SK-N-SH (cell line): Measurements from ENCODE around the gene PNO1. TPM values are rescaled to one million over a fixed set of nuclear protein-coding genes. Genes with fewer than 3 reads are reported as not detected.
"Not testable (repeated sequence)": the region's sequence is repeated elsewhere in the genome, so short reads cannot be mapped to it uniquely, and the experiment has no call there.

ENCODE experiments used
- CTCF ChIA-PET: fragments of 300-600, 350-600 bp; formaldehyde crosslinking; extraction: SDS; loops from one replicate; lab custom pipeline; 2021; lab: Yijun Ruan, JAX
- POLR2A ChIA-PET: fragments of 350-600 bp; sonication (Branson Sonifier 250); formaldehyde crosslinking; extraction: SDS; loops from one replicate; lab custom pipeline; 2020; ENCODE audit warnings: antibody characterized with exemption, inconsistent platforms; lab: Yijun Ruan, JAX
- DNase-seq: peaks from one replicate; pipeline ENCODE4 v3.0.0; 2012
- H2AFZ ChIP-seq: fragments of 200-600 bp; sonication (generic); 2 replicates; pipeline ENCODE4 v1.8.1; 2016; ENCODE audit warnings: antibody characterized with exemption, mild to moderate bottlenecking, low read depth
- H3F3A ChIP-seq: fragments of 200-600 bp; sonication (generic); replicated peaks from 2 replicates; pipeline ENCODE3; 2016; ENCODE audit warnings: antibody characterized with exemption, mild to moderate bottlenecking; ENCODE audit not compliant: insufficient read depth
- H3K27ac ChIP-seq, 2 experiments: fragments of 200-500 bp in 1 of 2; fragments of 200-600 bp in 1 of 2; sonication (Bioruptor generic) in 1 of 2; sonication (generic), shearing (Covaris generic) in 1 of 2; 2 replicates each; pipeline versions ENCODE4 v1.5.1 to v1.6.1; 2014 to 2016; ENCODE audit warnings: low read depth in 2 of 2, inconsistent platforms in 1 of 2, low read length in 1 of 2, mild to moderate bottlenecking in 1 of 2, mixed read lengths in 1 of 2
- H3K27me3 ChIP-seq: fragments of 200-600 bp; sonication (generic), shearing (Covaris generic); 2 replicates; pipeline ENCODE4 v1.6.1; 2016; ENCODE audit warnings: mixed run types; ENCODE audit not compliant: insufficient read depth
- H3K36me3 ChIP-seq, 2 experiments: fragments of 200-500 bp in 1 of 2; fragments of 200-600 bp in 1 of 2; sonication (Bioruptor generic) in 1 of 2; sonication (generic) in 1 of 2; replicated peaks in 1 of 2; 2 replicates each; pipeline versions ENCODE3 to v1.5.1; 2014 to 2016; ENCODE audit warnings: low read length in 1 of 2, mild to moderate bottlenecking in 1 of 2; ENCODE audit not compliant: insufficient read depth in 2 of 2, control insufficient read depth in 1 of 2
- H3K4me1 ChIP-seq, 2 experiments: fragments of 200-500 bp in 1 of 2; fragments of 200-600 bp in 1 of 2; sonication (Bioruptor generic) in 1 of 2; sonication (generic), shearing (Covaris generic) in 1 of 2; 2 replicates each; pipeline versions ENCODE4 v1.5.1 to v1.6.1; 2014 to 2016; ENCODE audit warnings: low read depth in 1 of 2, low read length in 1 of 2, mixed run types in 1 of 2; ENCODE audit not compliant: insufficient read depth in 2 of 2, control insufficient read depth in 1 of 2
- H3K4me2 ChIP-seq: fragments of 200-600 bp; sonication (generic), shearing (Covaris generic); 2 replicates; pipeline ENCODE4 v1.6.1; 2017; ENCODE audit warnings: mixed run types
- H3K4me3 ChIP-seq, 2 experiments: fragments of 200-500 bp in 1 of 2; fragments of 200-600 bp in 1 of 2; sonication (Bioruptor generic) in 1 of 2; sonication (generic), shearing (Covaris generic) in 1 of 2; 2 replicates each; pipeline versions ENCODE4 v1.5.1 to v1.8.1; 2014 to 2016; ENCODE audit warnings: low read depth in 2 of 2, inconsistent platforms in 1 of 2, low read length in 1 of 2, mild to moderate bottlenecking in 1 of 2, mixed read lengths in 1 of 2, moderate library complexity in 1 of 2
- H3K79me2 ChIP-seq: fragments of 200-600 bp; sonication (generic); 2 replicates; pipeline ENCODE4 v1.8.1; 2017; ENCODE audit warnings: mild to moderate bottlenecking; ENCODE audit not compliant: insufficient read depth
- H3K9ac ChIP-seq: fragments of 200-600 bp; sonication (generic); 2 replicates; pipeline ENCODE4 v1.6.1; 2017; ENCODE audit warnings: mixed run types
- H3K9me2 ChIP-seq: fragments of 200-600 bp; sonication (generic); 2 replicates; pipeline ENCODE4 v1.6.1; 2017; ENCODE audit warnings: mixed run types
- H3K9me3 ChIP-seq: fragments of 200-600 bp; sonication (generic); 2 replicates; pipeline ENCODE4 v1.6.1; 2017; ENCODE audit warnings: mixed run types, mild to moderate bottlenecking, moderate library complexity
- H4K20me1 ChIP-seq: fragments of 200-600 bp; sonication (generic); 2 replicates; pipeline ENCODE4 v1.6.1; 2017; ENCODE audit warnings: mild to moderate bottlenecking, mixed run types; ENCODE audit not compliant: insufficient read depth
- IRF3 ChIP-seq: fragments of 150-350 bp; IDR thresholded peaks from 2 replicates; pipeline ENCODE4 v1.6.1; 2016; ENCODE audit warnings: mild to moderate bottlenecking, low read depth, low read length
- JUND ChIP-seq: IDR thresholded peaks from 2 replicates; pipeline ENCODE4 v1.4.0; 2012
- MAX ChIP-seq: IDR thresholded peaks from 2 replicates; pipeline ENCODE4 v1.4.0; 2012; ENCODE audit warnings: low read depth
- PBX3 ChIP-seq: IDR thresholded peaks from 2 replicates; pipeline ENCODE4; 2012
- USF1 ChIP-seq: IDR thresholded peaks from 2 replicates; pipeline ENCODE4 v1.4.0; 2012; ENCODE audit warnings: low read depth, borderline replicate concordance
- YY1 ChIP-seq: IDR thresholded peaks from 2 replicates; pipeline ENCODE4 v1.4.0; 2012; ENCODE audit warnings: low read depth, mild to moderate bottlenecking
- WGBS: methylation state at CpG from one replicate; pipeline ENCODE4 v1.1.6; 2017; ENCODE audit warnings: low lambda C conversion rate; 5-methylcytosine and 5-hydroxymethylcytosine counted together
- polyA plus RNA-seq, 3 experiments: library from polyadenylated mRNA; depleted of rRNA; stranded (reverse); fragments of >200 nt; gene quantifications; 2 replicates each; pipeline ENCODE4 v1.2.3, GENCODE V29; 2012

Gene PNO1
- polyA plus RNA-seq, 1 of the 3 experiments (the other 2 are of a cell fraction), result 20.6 TPM

GRCh38 chr2:68110102-68110501 lies 47.6 kb upstream of the PNO1 start:
- no peak for TF ChIP-seq PBX3
- TF ChIP-seq USF1, result peak; percentile 10; the same call in 1 of the 2 replicates
- WGBS, result 76% methylated on average over 3 of the region's 3 CpGs
- Histone ChIP-seq H3K4me3 (no peak overlapping the region), H4K20me1 (no peaks in the 10 kb centered on the region), H2AFZ (no peak overlapping the region), H3K36me3 (no peaks in the 10 kb centered on the region), H3K27me3 (no peaks in the 10 kb centered on the region), H3K9me2 (no peaks in the 10 kb centered on the region), H3K9me3 (no peaks in the 10 kb centered on the region), H3K9ac (no peak overlapping the region), H3K27ac (no peak overlapping the region), H3K4me2 (no peak overlapping the region), H3F3A (no peaks in the 10 kb centered on the region), H3K79me2 (no peaks in the 10 kb centered on the region), H3K4me1 (no peaks in the 10 kb centered on the region)
- no peak for DNase-seq
- POLR2A ChIA-PET, result no interaction called here
- CTCF ChIA-PET, result interaction anchor here (2.9 kb wide), 1 partner anchor 12 kb away, joined by 15 read pairs; no protein-coding TSS in a partner anchor

GRCh38 chr2:68115965-68116364 lies 41.7 kb upstream of the PNO1 start:
- POLR2A ChIA-PET, result no interaction called here
- WGBS, result 75% methylated on average over 3 of the region's 3 CpGs
- H3K9me2 ChIP-seq, result no peaks in the 10 kb centered on the region
- CTCF ChIA-PET, result interaction anchor here (0.7 to 1.2 kb wide), 4 partner anchors 55 to 327 kb away, joined by 3 read pairs; no protein-coding TSS in a partner anchor
- H3F3A ChIP-seq, result no peaks in the 10 kb centered on the region
- no peak for DNase-seq
- no peak overlapping the region for H3K27ac ChIP-seq
- no peak overlapping the region for H3K9ac ChIP-seq
- no peak overlapping the region for H3K4me2 ChIP-seq
- no peak overlapping the region for H3K4me3 ChIP-seq
- H4K20me1 ChIP-seq, result no peaks in the 10 kb centered on the region
- H3K4me1 ChIP-seq, result peaks cover 0 to 3% of the 10 kb centered on the region in 2 experiments; a peak in 1 of 4 replicates
- H3K27me3 ChIP-seq, result no peaks in the 10 kb centered on the region
- no peaks in the 10 kb centered on the region for H3K9me3 ChIP-seq
- TF ChIP-seq USF1, result no peak
- TF ChIP-seq YY1, result no peak
- TF ChIP-seq MAX, result no peak
- TF ChIP-seq JUND, result no peak
- no peak for TF ChIP-seq IRF3
- H3K36me3 ChIP-seq, result no peaks in the 10 kb centered on the region
- H3K79me2 ChIP-seq, result no peaks in the 10 kb centered on the region
- H2AFZ ChIP-seq, result no peak overlapping the region

GRCh38 chr2:68117922-68118321 lies 39.8 kb upstream of the PNO1 start:
- DNase-seq, H4K20me1 ChIP-seq, H3K9me2 ChIP-seq, H3K79me2 ChIP-seq, H3K27me3 ChIP-seq, H3K4me1 ChIP-seq, POLR2A ChIA-PET, H3F3A ChIP-seq, H3K4me3 ChIP-seq, H3K27ac ChIP-seq, H3K9ac ChIP-seq, H3K4me2 ChIP-seq, H3K9me3 ChIP-seq, H3K36me3 ChIP-seq, H2AFZ ChIP-seq: not testable (repeated sequence)
- WGBS, result 84% methylated on average over 4 of the region's 4 CpGs
- CTCF ChIA-PET, result interaction anchor here (2.0 kb wide), 1 partner anchor 165 kb away, joined by 5 read pairs; no protein-coding TSS in a partner anchor
